Measurements from ENCODE around the gene PSMF1.

DNA sequence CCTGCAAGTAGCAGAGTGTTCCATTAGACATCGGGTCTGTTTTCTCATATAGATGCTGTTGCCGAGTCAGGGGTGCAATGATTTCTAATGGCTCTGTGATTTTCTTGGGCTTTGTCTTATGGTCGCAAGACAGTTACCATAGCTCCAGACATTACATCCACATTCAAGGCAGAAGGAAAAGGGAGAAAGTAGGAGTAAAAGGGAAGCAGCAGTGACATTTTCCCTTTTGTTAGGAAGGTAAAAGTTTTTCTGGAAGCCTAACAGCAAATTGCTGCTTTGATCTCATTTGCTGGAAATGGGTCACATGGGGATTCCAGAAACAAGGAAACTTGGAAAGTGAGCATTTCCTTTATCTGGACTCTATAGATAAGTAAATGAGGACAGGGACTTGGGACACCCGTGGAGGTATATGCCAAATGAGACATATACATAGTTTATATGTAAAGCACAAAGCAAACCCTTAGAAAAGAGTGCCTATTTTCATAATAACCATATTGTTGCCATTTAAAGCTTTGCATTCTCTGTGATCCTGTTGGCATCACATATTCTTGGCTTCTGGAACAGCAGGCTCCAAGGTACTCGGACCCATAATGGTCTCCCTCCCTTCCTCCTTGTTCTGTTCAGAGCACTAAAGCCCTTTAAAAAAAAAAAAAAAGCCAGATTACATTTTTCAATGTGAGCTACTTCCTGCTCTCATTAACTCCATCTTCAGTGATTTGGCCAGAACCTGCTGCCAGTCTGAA lies 84.5 kb downstream of the PSMF1 start, which contains the start of gene C20orf202:
- TF ChIP-seq SUZ12 (IDR thresholded peaks at IDR 0.05) (no peak), SP1 (IDR thresholded peaks at IDR 0.05) (no peak), FOXA1 (IDR thresholded peaks at IDR 0.05) (no peak), NFRKB (IDR thresholded peaks at IDR 0.05) (no peak), ZNF384 (IDR thresholded peaks at IDR 0.05) (no peak), FOXM1 (IDR thresholded peaks at IDR 0.05; ENCODE audit: borderline replicate concordance) (no peak), HDGF (IDR thresholded peaks at IDR 0.05; ENCODE audit: borderline replicate concordance) (no peak), BHLHE40 (IDR thresholded peaks at IDR 0.05; ENCODE audit: borderline replicate concordance) (no peak), FOXK2 (IDR thresholded peaks at IDR 0.05) (no peak), CTBP1 (IDR thresholded peaks at IDR 0.05; ENCODE audit: borderline replicate concordance) (no peak), ELF4 (IDR thresholded peaks at IDR 0.05) (no peak), LEF1 (IDR thresholded peaks at IDR 0.05; ENCODE audit: borderline replicate concordance) (no peak)
- TF ChIP-seq, protein P1, sequence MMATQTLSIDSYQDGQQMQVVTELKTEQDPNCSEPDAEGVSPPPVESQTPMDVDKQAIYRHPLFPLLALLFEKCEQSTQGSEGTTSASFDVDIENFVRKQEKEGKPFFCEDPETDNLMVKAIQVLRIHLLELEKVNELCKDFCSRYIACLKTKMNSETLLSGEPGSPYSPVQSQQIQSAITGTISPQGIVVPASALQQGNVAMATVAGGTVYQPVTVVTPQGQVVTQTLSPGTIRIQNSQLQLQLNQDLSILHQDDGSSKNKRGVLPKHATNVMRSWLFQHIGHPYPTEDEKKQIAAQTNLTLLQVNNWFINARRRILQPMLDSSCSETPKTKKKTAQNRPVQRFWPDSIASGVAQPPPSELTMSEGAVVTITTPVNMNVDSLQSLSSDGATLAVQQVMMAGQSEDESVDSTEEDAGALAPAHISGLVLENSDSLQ (IDR thresholded peaks at IDR 0.05): no peak
